ENCODE data around the gene DCN.

The DCN gene

DNA sequence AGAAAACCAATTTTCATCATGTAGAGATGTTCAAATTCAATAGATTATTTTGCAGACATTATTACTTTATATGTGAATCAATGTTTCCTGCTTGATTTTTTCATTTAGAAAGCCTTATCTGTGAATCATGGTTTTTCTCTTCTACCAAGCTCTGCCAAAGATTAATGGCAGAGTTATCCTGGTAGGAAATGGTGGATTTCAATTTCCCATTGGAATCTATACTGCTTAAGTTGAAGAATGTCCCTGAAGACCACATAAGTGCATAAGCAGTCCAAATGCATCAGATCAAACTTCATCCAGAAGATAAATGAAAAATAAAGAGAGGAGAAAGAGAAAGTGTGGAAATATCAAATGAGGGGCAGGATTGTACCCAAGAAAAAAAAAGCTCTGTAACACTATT lies 76.3 kb downstream of the DCN start:
- Histone ChIP-seq H3K4me2 (ENCODE audit: low read length) (no peak overlapping the region), H3K36me3 (replicated peaks; ENCODE audit: low read depth, low read length) (no peaks in the 10 kb centered on the region), H3K4me3 (ENCODE audit: low read length) (no peak overlapping the region), H3K9ac (ENCODE audit: low read length) (no peak overlapping the region), H3K4me1 (ENCODE audit: low read length) (peaks cover 6% of the 10 kb centered on the region; the same call in 1 of the 2 replicates), H3K27me3 (ENCODE audit: low read depth, low read length) (no peaks in the 10 kb centered on the region), H2AFZ (ENCODE audit: low read depth, low read length) (no peak overlapping the region), H4K20me1 (ENCODE audit: insufficient read depth, low read length) (no peaks in the 10 kb centered on the region), H3K79me2 (ENCODE audit: low read length) (no peaks in the 10 kb centered on the region), H3K27ac (ENCODE audit: low read length) (no peak overlapping the region), H3K9me3 (ENCODE audit: insufficient read depth, low read length) (no peaks in the 10 kb centered on the region)
- TF ChIP-seq, protein P1, sequence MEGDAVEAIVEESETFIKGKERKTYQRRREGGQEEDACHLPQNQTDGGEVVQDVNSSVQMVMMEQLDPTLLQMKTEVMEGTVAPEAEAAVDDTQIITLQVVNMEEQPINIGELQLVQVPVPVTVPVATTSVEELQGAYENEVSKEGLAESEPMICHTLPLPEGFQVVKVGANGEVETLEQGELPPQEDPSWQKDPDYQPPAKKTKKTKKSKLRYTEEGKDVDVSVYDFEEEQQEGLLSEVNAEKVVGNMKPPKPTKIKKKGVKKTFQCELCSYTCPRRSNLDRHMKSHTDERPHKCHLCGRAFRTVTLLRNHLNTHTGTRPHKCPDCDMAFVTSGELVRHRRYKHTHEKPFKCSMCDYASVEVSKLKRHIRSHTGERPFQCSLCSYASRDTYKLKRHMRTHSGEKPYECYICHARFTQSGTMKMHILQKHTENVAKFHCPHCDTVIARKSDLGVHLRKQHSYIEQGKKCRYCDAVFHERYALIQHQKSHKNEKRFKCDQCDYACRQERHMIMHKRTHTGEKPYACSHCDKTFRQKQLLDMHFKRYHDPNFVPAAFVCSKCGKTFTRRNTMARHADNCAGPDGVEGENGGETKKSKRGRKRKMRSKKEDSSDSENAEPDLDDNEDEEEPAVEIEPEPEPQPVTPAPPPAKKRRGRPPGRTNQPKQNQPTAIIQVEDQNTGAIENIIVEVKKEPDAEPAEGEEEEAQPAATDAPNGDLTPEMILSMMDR (IDR thresholded peaks at IDR 0.05; ENCODE audit: low read depth, low read length): no peak
- no peak for TF ChIP-seq EZH2phosphoT487 (IDR thresholded peaks at IDR 0.05; ENCODE audit: low read depth)

DNA sequence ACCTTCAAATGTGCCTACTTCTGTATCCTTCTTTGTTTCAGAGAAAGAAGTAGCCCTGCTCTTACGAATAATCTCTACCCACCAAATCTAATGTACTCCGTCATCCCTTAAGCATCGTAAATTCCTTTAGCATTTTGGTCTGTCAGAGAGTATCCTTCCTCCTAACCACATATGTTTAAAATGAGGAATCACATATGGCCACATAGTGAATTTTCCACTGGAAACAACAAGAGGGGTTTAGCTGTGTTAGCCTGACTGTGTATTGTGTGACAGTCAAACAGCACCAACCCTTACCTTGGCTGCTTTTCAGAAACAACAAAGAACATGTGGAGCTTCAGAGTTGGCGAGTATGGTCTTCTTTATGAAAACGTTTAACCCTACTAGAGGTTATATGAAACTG lies 76.8 kb downstream of the DCN start:
- Histone ChIP-seq H3K36me3 (replicated peaks; ENCODE audit: low read depth, low read length) (no peaks in the 10 kb centered on the region), H3K9ac (ENCODE audit: low read length) (no peak overlapping the region), H3K27me3 (ENCODE audit: low read depth, low read length) (no peaks in the 10 kb centered on the region), H3K79me2 (ENCODE audit: low read length) (no peaks in the 10 kb centered on the region), H3K4me2 (ENCODE audit: low read length) (no peak overlapping the region), H2AFZ (ENCODE audit: low read depth, low read length) (no peak overlapping the region), H3K4me3 (ENCODE audit: low read length) (no peak overlapping the region), H3K9me3 (ENCODE audit: insufficient read depth, low read length) (no peaks in the 10 kb centered on the region), H3K4me1 (ENCODE audit: low read length) (peaks cover 3% of the 10 kb centered on the region; the same call in 1 of the 2 replicates), H3K27ac (ENCODE audit: low read length) (no peak overlapping the region), H4K20me1 (ENCODE audit: insufficient read depth, low read length) (no peaks in the 10 kb centered on the region)
- TF ChIP-seq, protein P1 (IDR thresholded peaks at IDR 0.05; ENCODE audit: low read depth, low read length): no peak
- TF ChIP-seq EZH2phosphoT487 (IDR thresholded peaks at IDR 0.05; ENCODE audit: low read depth): no peak

GRCh38 chr12:91104812-91105466 lies 77.7 kb downstream of the DCN start:
- Histone ChIP-seq H3K4me3 (ENCODE audit: low read length) (no peak overlapping the region), H3K4me1 (ENCODE audit: low read length) (peaks cover 3% of the 10 kb centered on the region; the same call in 1 of the 2 replicates), H3K9ac (ENCODE audit: low read length) (no peak overlapping the region), H2AFZ (ENCODE audit: low read depth, low read length) (no peak overlapping the region), H3K27me3 (ENCODE audit: low read depth, low read length) (no peaks in the 10 kb centered on the region), H4K20me1 (ENCODE audit: insufficient read depth, low read length) (no peaks in the 10 kb centered on the region), H3K4me2 (ENCODE audit: low read length) (no peak overlapping the region), H3K9me3 (ENCODE audit: insufficient read depth, low read length) (no peaks in the 10 kb centered on the region), H3K79me2 (ENCODE audit: low read length) (no peaks in the 10 kb centered on the region), H3K36me3 (replicated peaks; ENCODE audit: low read depth, low read length) (no peaks in the 10 kb centered on the region), H3K27ac (ENCODE audit: low read length) (no peak overlapping the region)
- TF ChIP-seq EZH2phosphoT487 (IDR thresholded peaks at IDR 0.05; ENCODE audit: low read depth): no peak

DNA sequence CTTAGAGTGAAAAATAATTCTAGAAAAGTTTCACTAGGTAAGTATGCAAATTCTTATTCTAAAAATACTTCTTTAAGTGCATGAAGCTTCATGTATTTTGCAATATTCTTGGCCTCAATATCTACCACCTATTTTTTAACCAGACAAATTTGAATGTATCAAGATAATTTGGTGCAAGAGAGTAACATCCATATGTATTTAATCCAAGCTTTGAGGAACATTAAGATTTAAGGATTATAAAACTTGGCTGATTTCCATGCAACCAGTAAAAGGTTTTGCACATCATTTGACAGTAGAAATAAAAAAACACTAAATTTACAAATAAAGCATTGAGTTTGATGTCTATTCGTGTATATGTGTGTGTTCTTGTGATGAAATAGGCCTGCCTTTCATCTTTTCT lies 79.0 kb downstream of the DCN start:
- Histone ChIP-seq H3K4me3 (ENCODE audit: low read length) (no peak overlapping the region), H3K27ac (ENCODE audit: low read length) (no peak overlapping the region), H3K27me3 (ENCODE audit: low read depth, low read length) (no peaks in the 10 kb centered on the region), H3K9me3 (ENCODE audit: insufficient read depth, low read length) (no peaks in the 10 kb centered on the region), H3K9ac (ENCODE audit: low read length) (no peak overlapping the region), H3K36me3 (replicated peaks; ENCODE audit: low read depth, low read length) (no peaks in the 10 kb centered on the region), H3K79me2 (ENCODE audit: low read length) (no peaks in the 10 kb centered on the region), H4K20me1 (ENCODE audit: insufficient read depth, low read length) (no peaks in the 10 kb centered on the region), H2AFZ (ENCODE audit: low read depth, low read length) (no peak overlapping the region), H3K4me2 (ENCODE audit: low read length) (no peak overlapping the region), H3K4me1 (ENCODE audit: low read length) (no peaks in the 10 kb centered on the region)
- TF ChIP-seq EZH2phosphoT487 (IDR thresholded peaks at IDR 0.05; ENCODE audit: low read depth): no peak
- TF ChIP-seq, protein P1 (IDR thresholded peaks at IDR 0.05; ENCODE audit: low read depth, low read length): no peak
